GM23338 (cell line): Measurements from ENCODE around the gene ADCYAP1R1.

Source experiments
- CREB1 ChIP-seq: fragments of 250-450 bp; sonication (Bioruptor Pico); IDR thresholded peaks from 2 replicates; pipeline ENCODE4 v1.5.0; 2020; ENCODE audit warnings: low read depth, mild to moderate bottlenecking, moderate library complexity
- EZH2 ChIP-seq: fragments of 200-600 bp; sonication (generic); IDR thresholded peaks from one replicate; pipeline ENCODE4 v1.8.0; 2017; ENCODE audit warnings: antibody characterized with exemption, mild to moderate bottlenecking, low read depth; ENCODE audit not compliant: unreplicated experiment
- EZH2phosphoT487 ChIP-seq: fragments of 200-600 bp; sonication (generic); IDR thresholded peaks from one replicate; pipeline ENCODE4 v1.8.1; 2018; ENCODE audit warnings: antibody characterized with exemption; ENCODE audit not compliant: unreplicated experiment
- JUNB ChIP-seq: IDR thresholded peaks from one replicate; pipeline ENCODE4 v1.6.1; 2016; ENCODE audit warnings: antibody characterized with exemption; ENCODE audit not compliant: unreplicated experiment
- POLR2AphosphoS5 ChIP-seq: IDR thresholded peaks from 2 replicates; pipeline ENCODE4 v1.6.1; 2016; ENCODE audit warnings: antibody characterized with exemption, low read depth
- ZNF114 ChIP-seq: fragments of 250-450 bp; sonication (Bioruptor Pico); IDR thresholded peaks from 2 replicates; pipeline ENCODE4 v1.5.0; 2020; ENCODE audit warnings: mild to moderate bottlenecking, moderate library complexity
- TF ChIP-seq, protein P1 (sequence below), 2 experiments: fragments of 200-600 bp in 1 of 2; sonication (generic) in 1 of 2; conservative IDR thresholded peaks; 2 replicates each; pipeline versions ENCODE4 v1.5.1 to v1.6.1; 2016 to 2017; ENCODE audit warnings: antibody characterized with exemption in 2 of 2, low read depth in 2 of 2, mild to moderate bottlenecking in 2 of 2, moderate library complexity in 1 of 2
- TF ChIP-seq, protein P2 (sequence below): IDR thresholded peaks from 2 replicates; pipeline ENCODE4 v1.6.1; 2016; ENCODE audit warnings: antibody characterized with exemption
- TF ChIP-seq, protein P3 (sequence below): IDR thresholded peaks from one replicate; pipeline ENCODE4 v1.6.1; 2018; ENCODE audit warnings: antibody characterized with exemption; ENCODE audit not compliant: unreplicated experiment

DNA sequence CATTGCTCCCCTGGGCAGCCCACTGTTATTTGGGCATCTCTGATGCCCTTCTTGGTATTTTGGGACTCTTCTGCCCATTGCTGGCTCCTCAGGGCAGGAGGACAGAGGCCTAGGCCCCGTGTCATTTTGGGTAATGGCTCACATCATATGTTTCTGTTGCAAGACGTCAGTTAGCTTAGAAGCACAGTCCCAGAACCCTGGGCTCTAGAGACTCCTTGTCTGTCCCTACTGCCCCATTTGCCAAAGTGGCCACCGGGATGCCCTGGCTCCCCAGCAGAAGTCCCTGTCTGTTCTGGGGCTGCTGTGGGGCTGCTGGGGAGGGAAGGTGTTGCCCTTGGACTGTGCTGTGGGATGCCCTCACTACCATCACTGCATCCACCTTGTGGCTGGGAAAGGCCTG is 48.8 kb downstream of the ADCYAP1R1 start:
- TF ChIP-seq, protein P1, sequence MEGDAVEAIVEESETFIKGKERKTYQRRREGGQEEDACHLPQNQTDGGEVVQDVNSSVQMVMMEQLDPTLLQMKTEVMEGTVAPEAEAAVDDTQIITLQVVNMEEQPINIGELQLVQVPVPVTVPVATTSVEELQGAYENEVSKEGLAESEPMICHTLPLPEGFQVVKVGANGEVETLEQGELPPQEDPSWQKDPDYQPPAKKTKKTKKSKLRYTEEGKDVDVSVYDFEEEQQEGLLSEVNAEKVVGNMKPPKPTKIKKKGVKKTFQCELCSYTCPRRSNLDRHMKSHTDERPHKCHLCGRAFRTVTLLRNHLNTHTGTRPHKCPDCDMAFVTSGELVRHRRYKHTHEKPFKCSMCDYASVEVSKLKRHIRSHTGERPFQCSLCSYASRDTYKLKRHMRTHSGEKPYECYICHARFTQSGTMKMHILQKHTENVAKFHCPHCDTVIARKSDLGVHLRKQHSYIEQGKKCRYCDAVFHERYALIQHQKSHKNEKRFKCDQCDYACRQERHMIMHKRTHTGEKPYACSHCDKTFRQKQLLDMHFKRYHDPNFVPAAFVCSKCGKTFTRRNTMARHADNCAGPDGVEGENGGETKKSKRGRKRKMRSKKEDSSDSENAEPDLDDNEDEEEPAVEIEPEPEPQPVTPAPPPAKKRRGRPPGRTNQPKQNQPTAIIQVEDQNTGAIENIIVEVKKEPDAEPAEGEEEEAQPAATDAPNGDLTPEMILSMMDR (conservative IDR thresholded peaks at IDR 0.05; ENCODE audit: low read depth in 2 of 2) = no peak
- TF ChIP-seq EZH2 = no peak
- no peak for TF ChIP-seq POLR2AphosphoS5
- no peak for TF ChIP-seq EZH2phosphoT487
- TF ChIP-seq, protein P2, sequence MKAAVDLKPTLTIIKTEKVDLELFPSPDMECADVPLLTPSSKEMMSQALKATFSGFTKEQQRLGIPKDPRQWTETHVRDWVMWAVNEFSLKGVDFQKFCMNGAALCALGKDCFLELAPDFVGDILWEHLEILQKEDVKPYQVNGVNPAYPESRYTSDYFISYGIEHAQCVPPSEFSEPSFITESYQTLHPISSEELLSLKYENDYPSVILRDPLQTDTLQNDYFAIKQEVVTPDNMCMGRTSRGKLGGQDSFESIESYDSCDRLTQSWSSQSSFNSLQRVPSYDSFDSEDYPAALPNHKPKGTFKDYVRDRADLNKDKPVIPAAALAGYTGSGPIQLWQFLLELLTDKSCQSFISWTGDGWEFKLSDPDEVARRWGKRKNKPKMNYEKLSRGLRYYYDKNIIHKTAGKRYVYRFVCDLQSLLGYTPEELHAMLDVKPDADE = no peak
- TF ChIP-seq, protein P3, sequence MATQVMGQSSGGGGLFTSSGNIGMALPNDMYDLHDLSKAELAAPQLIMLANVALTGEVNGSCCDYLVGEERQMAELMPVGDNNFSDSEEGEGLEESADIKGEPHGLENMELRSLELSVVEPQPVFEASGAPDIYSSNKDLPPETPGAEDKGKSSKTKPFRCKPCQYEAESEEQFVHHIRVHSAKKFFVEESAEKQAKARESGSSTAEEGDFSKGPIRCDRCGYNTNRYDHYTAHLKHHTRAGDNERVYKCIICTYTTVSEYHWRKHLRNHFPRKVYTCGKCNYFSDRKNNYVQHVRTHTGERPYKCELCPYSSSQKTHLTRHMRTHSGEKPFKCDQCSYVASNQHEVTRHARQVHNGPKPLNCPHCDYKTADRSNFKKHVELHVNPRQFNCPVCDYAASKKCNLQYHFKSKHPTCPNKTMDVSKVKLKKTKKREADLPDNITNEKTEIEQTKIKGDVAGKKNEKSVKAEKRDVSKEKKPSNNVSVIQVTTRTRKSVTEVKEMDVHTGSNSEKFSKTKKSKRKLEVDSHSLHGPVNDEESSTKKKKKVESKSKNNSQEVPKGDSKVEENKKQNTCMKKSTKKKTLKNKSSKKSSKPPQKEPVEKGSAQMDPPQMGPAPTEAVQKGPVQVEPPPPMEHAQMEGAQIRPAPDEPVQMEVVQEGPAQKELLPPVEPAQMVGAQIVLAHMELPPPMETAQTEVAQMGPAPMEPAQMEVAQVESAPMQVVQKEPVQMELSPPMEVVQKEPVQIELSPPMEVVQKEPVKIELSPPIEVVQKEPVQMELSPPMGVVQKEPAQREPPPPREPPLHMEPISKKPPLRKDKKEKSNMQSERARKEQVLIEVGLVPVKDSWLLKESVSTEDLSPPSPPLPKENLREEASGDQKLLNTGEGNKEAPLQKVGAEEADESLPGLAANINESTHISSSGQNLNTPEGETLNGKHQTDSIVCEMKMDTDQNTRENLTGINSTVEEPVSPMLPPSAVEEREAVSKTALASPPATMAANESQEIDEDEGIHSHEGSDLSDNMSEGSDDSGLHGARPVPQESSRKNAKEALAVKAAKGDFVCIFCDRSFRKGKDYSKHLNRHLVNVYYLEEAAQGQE = no peak
- no peak for TF ChIP-seq CREB1 (CRISPR knock-in tag)
- TF ChIP-seq ZNF114 (CRISPR knock-in tag) = no peak
- TF ChIP-seq JUNB = no peak
